Right lobe of liver (tissue), 6 donors: Measurements from ENCODE around the gene KRTAP1-3. TPM values are rescaled to one million over a fixed set of nuclear protein-coding genes. Genes with fewer than 3 reads are reported as not detected.

Experiments used
- ATAC-seq, 4 donors: fragments of 200-7000 bp; cut with Tn5 transposase; one replicate each; pipeline ENCODE4 v1.9.1; 2020; ENCODE audit warnings: mild to moderate bottlenecking in 4 of 4, moderate library complexity in 4 of 4
- DNase-seq, 3 donors: peaks; one replicate each; pipeline ENCODE4 v3.0.0-alpha.2; 2020
- H3K27ac ChIP-seq, 3 donors: fragments of 200-600 bp; one replicate each; pipeline ENCODE4 v1.8.0; 2022
- H3K27me3 ChIP-seq, 2 donors: fragments of 200-600 bp; one replicate each; pipeline ENCODE4 v1.8.0; 2022
- H3K36me3 ChIP-seq, 4 donors: fragments of 200-600 bp; sonication (generic) in 1 of 4; one replicate each; pipeline versions ENCODE4 v1.5.1 to v1.8.0; 2017 to 2022; ENCODE audit warnings: control low read depth in 1 of 4
- H3K4me1 ChIP-seq, 4 donors: fragments of 200-600 bp; sonication (generic) in 1 of 4; one replicate each; pipeline versions ENCODE4 v1.5.1 to v1.8.0; 2017 to 2022; ENCODE audit warnings: control low read depth in 1 of 4
- H3K4me3 ChIP-seq, 3 donors: fragments of 200-600 bp; one replicate each; pipeline ENCODE4 v1.8.0; 2022
- H3K9me3 ChIP-seq, 4 donors: fragments of 200-600 bp; sonication (generic) in 1 of 4; one replicate each; pipeline versions ENCODE4 v1.5.1 to v1.8.0; 2017 to 2022; ENCODE audit warnings: control low read depth in 1 of 4
- CTCF ChIP-seq, 4 donors: fragments of 200-600 bp in 3 of 4; fragments of 450-650 bp in 1 of 4; IDR thresholded peaks; one replicate each; pipeline versions ENCODE4 v1.5.1 to v1.8.0; 2016 to 2022; ENCODE audit warnings: antibody characterized with exemption in 4 of 4, mild to moderate bottlenecking in 2 of 4
- POLR2A ChIP-seq: fragments of 450-650 bp; IDR thresholded peaks from one replicate; pipeline ENCODE4 v1.6.1; 2017; ENCODE audit warnings: antibody characterized with exemption, mild to moderate bottlenecking
- WGBS: methylation state at CpG from one replicate; pipeline ENCODE4 v1.1.6; 2018; ENCODE audit warnings: low coverage, low lambda C conversion rate; ENCODE audit not compliant: insufficient coverage; ENCODE audit errors: missing lambda C conversion rate; 5-methylcytosine and 5-hydroxymethylcytosine counted together
- intact Hi-C, 2 donors: fragments of 100-400 bp; cut with DNase I; formaldehyde crosslinking; loops; one replicate each; pipeline versions ENCODE4 v1.11.2 to v1.14.1; 2022
- small RNA-seq, 2 experiments: library from RNA; depleted of rRNA; stranded (forward); fragments of <200 nt; gene quantifications; one replicate each; pipeline ENCODE3, GENCODE V24; 2016
- total RNA-seq, 6 experiments: library from RNA; depleted of rRNA in 2 of 6; stranded (reverse); fragments of >200 nt in 2 of 6; fragmentation: NEBNext Ultra II Directional in 3 of 6; extraction: Animal tissue kit (Norgen Biotek cat#: 25700) in 3 of 6; gene quantifications; one replicate each; pipeline versions ENCODE4 v1.1.0 to v1.2.4, GENCODE V29; 2016 to 2023
- donor health status: DM: no; HTN: yes; CAD: no.
- donor health status: DM: no; HTN: no; CAD: no.
- donor health status: DM: no; HTN: no; CAD: no.
- donor health status: DM: no; HTN: yes; CAD: no.
- donor health status: DM: no; HTN: yes; CAD: no.

KRTAP1-3 gene
- total RNA-seq, 6 experiments from 2014 or later, result not detected

DNA sequence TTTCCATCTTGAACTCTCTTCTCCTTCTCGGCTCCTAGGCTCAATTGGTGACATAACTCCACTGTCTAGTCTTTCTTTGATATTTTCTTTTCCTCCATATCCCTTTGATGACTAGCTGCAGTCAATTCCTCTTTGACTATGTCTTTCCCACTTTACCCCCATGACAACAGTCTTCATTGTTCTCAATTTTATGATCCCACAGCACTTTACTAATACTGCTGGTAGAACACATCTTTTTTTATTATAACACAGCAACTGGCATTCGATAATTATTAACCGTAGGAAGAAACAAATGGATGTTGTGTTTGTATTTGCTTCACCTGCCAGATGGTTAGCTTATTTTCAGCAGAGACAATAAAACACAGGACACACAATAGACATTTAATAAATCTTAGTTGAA is 42.0 kb downstream of the KRTAP1-3 start:
- DNase-seq, result no peak
- Histone ChIP-seq H3K27ac (no peak overlapping the region), H3K27me3 (peaks cover 5 to 12% of the 10 kb centered on the region in 2 donors), H3K4me3 (no peak overlapping the region), H3K9me3 (no peaks in the 10 kb centered on the region), H3K36me3 (no peaks in the 10 kb centered on the region), H3K4me1 (no peaks in the 10 kb centered on the region)
- intact Hi-C loops, result no loop called here
- ATAC-seq, result no peak
- WGBS, result 69% methylated on average over 3 of the region's 3 CpGs
- no peak for TF ChIP-seq POLR2A
- TF ChIP-seq CTCF (IDR thresholded peaks at IDR 0.05), result no peak

DNA sequence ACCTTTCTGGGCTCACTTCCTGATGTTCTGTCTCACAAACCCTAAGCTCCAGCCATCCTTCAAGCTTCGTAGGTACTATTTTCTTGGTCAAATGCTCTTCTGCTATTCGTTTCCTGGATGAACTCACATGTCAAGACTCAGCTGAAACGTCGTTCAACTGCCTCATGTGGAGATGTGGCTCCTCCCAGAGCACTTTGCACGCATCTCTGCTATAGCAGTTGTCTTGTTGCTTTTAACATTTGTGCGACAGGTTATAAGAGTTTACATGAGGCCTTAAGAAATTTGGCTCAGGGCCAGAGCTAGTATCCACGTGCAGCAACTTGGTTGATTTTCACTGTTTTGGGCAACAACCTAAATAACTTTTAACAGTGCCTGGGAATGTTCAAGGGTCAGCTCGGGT is 47.8 kb downstream of the KRTAP1-3 start:
- H3K4me3 ChIP-seq, result no peak overlapping the region
- 45% methylated on average over 8 of the region's 8 CpGs for WGBS
- ATAC-seq (no peak), DNase-seq (no peak)
- peaks cover 0 to 12% of the 10 kb centered on the region in 2 donors for H3K27me3 ChIP-seq
- no peaks in the 10 kb centered on the region for H3K36me3 ChIP-seq
- no peak overlapping the region for H3K27ac ChIP-seq
- intact Hi-C loops, result no loop called here
- H3K4me1 ChIP-seq, result no peaks in the 10 kb centered on the region
- no peaks in the 10 kb centered on the region for H3K9me3 ChIP-seq
- TF ChIP-seq POLR2A (no peak), CTCF (IDR thresholded peaks at IDR 0.05) (no peak)

DNA sequence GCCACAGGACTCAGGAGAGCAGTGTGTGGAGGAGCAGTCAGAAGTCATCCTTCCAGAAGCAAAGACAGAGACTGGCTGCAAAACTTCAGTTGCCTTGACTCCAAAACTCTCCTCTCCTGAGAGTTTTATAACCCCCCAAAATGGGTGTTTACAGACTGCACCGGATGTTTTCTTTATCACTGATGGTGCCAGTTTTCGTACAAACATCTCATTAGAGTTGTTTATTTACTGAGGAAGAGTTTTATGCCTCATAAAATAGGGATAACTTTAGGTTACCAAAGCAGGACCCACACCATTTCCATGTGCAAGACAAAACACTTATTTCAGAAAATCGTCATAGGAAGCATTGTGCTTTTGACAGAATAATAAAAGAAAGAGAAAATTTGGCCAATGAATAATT is 50.4 kb downstream of the KRTAP1-3 start, which contains the start of gene KRT40:
Gene KRT40 (minus strand): TSS at position 101 of the 400 bp plus-strand sequence. CDS start 53 bp downstream, at position 48.
- ATAC-seq (no peak), DNase-seq (no peak)
- Histone ChIP-seq H3K4me3 (no peak within 1 kb of the TSS), H3K9me3 (no peaks in the 10 kb centered on the region), H3K27ac (no peak within 1 kb of the TSS), H3K27me3 (no peaks in the 10 kb centered on the region), H3K4me1 (no peaks in the 10 kb centered on the region), H3K36me3 (no peaks in the 10 kb centered on the region)
- intact Hi-C loops, result no loop called here
- TF ChIP-seq POLR2A (no peak), CTCF (IDR thresholded peaks at IDR 0.05) (no peak)
- WGBS, result 18% methylated on average over 3 of the region's 3 CpGs

Small RNAs within 50 kb of the gene (small RNA-seq; reads per million reads assigned to genes)
- 0 reads per million in 2 experiments for gene KRTAP3-4P

Other genes with a start within 250 kb of the KRTAP1-3 start
- gene KRT28, start 234.9 kb downstream of the KRTAP1-3 start, total RNA-seq, result not detected
- 10 to 100 TPM; 11.4 to 20.4 (median 17.4) TPM for gene KRT10, start 212.3 kb downstream of the KRTAP1-3 start, total RNA-seq
- gene KRT12, start 167.7 kb downstream of the KRTAP1-3 start, total RNA-seq, result not detected
- not detected for gene KRT20, start 149.6 kb downstream of the KRTAP1-3 start, total RNA-seq
- gene KRT23, start 97.2 kb downstream of the KRTAP1-3 start, total RNA-seq, result 10 to 100 TPM in 2 of 6 experiments, 1 to 10 TPM in 1, under 1 TPM in 1, not detected in 2; 0.49 to 17.6 (median 10.0) TPM
- gene KRT39, start 67.9 kb downstream of the KRTAP1-3 start, total RNA-seq, result not detected
- gene KRT40, start 50.5 kb downstream of the KRTAP1-3 start, total RNA-seq, result not detected
- gene KRTAP3-3, start 40.7 kb downstream of the KRTAP1-3 start, total RNA-seq, result not detected
- not detected for gene KRTAP3-2, start 35.0 kb downstream of the KRTAP1-3 start, total RNA-seq
- not detected for gene KRTAP3-1, start 25.7 kb downstream of the KRTAP1-3 start, total RNA-seq
- gene KRTAP1-5, start 7.7 kb downstream of the KRTAP1-3 start, total RNA-seq, result not detected
- not detected for gene KRTAP1-4, start 4.7 kb downstream of the KRTAP1-3 start, total RNA-seq
- gene KRTAP1-1, start 6.6 kb upstream of the KRTAP1-3 start, total RNA-seq, result not detected
- not detected for gene KRTAP2-1, start 12.4 kb upstream of the KRTAP1-3 start, total RNA-seq
- not detected for gene KRTAP2-2, start 20.4 kb upstream of the KRTAP1-3 start, total RNA-seq
- not detected for gene KRTAP2-3, start 25.2 kb upstream of the KRTAP1-3 start, total RNA-seq
- gene KRTAP2-4, start 31.0 kb upstream of the KRTAP1-3 start, total RNA-seq, result not detected
- gene KRTAP4-7, start 49.3 kb upstream of the KRTAP1-3 start, total RNA-seq, result not detected
- gene KRTAP4-8, start 63.3 kb upstream of the KRTAP1-3 start, total RNA-seq, result not detected
- not detected for gene KRTAP4-16, start 67.3 kb upstream of the KRTAP1-3 start, total RNA-seq
- gene KRTAP4-9, start 70.5 kb upstream of the KRTAP1-3 start, total RNA-seq, result not detected
- gene KRTAP4-11, start 83.5 kb upstream of the KRTAP1-3 start, total RNA-seq, result not detected
- gene KRTAP4-12, start 89.3 kb upstream of the KRTAP1-3 start, total RNA-seq, result not detected
- gene KRTAP4-6, start 105.7 kb upstream of the KRTAP1-3 start, total RNA-seq, result not detected
- not detected for gene KRTAP4-5, start 115.0 kb upstream of the KRTAP1-3 start, total RNA-seq
- gene KRTAP4-4, start 125.9 kb upstream of the KRTAP1-3 start, total RNA-seq, result not detected
- not detected for gene KRTAP4-3, start 133.3 kb upstream of the KRTAP1-3 start, total RNA-seq
- gene KRTAP4-2, start 143.3 kb upstream of the KRTAP1-3 start, total RNA-seq, result not detected
- gene KRTAP4-1, start 150.0 kb upstream of the KRTAP1-3 start, total RNA-seq, result not detected
- gene KRTAP9-1, start 155.0 kb upstream of the KRTAP1-3 start, total RNA-seq, result not detected
- not detected for gene KRTAP9-2, start 191.8 kb upstream of the KRTAP1-3 start, total RNA-seq
- not detected for gene KRTAP9-3, start 197.6 kb upstream of the KRTAP1-3 start, total RNA-seq
- not detected for gene KRTAP9-8, start 203.1 kb upstream of the KRTAP1-3 start, total RNA-seq
- gene KRTAP9-4, start 214.8 kb upstream of the KRTAP1-3 start, total RNA-seq, result not detected
- gene KRTAP9-9, start 220.5 kb upstream of the KRTAP1-3 start, total RNA-seq, result not detected
- gene KRTAP9-6, start 230.5 kb upstream of the KRTAP1-3 start, total RNA-seq, result not detected
- gene KRTAP9-7, start 240.8 kb upstream of the KRTAP1-3 start, total RNA-seq, result not detected